Gastroesophageal sphincter (tissue), 4 donors: ENCODE measurements around the gene DCXR. TPM values are rescaled to one million over a fixed set of nuclear protein-coding genes. Genes with fewer than 3 reads are reported as not detected.

ENCODE experiments used
- ATAC-seq: fragments of 150-250 bp; one replicate; pipeline ENCODE4 v1.9.1; 2016; ENCODE audit warnings: mild to moderate bottlenecking, moderate library complexity
- H3K27ac ChIP-seq, 4 donors: fragments of 200-600 bp; sonication (generic) in 3 of 4; 1 replicate in 3 of 4; 2 replicates in 1 of 4; pipeline ENCODE4 v1.5.1; 2016 to 2019
- H3K27me3 ChIP-seq: fragments of 200-600 bp; sonication (generic); one replicate; pipeline ENCODE4 v1.5.1; 2019
- H3K36me3 ChIP-seq, 2 donors: fragments of 200-600 bp; sonication (generic); one replicate each; pipeline ENCODE4 v1.5.1; 2019; ENCODE audit warnings: control low read depth in 1 of 2
- H3K4me1 ChIP-seq, 3 donors: fragments of 200-600 bp; sonication (generic); 1 replicate in 2 of 3; 2 replicates in 1 of 3; pipeline ENCODE4 v1.5.1; 2016 to 2019; ENCODE audit warnings: control low read depth in 2 of 3
- H3K4me3 ChIP-seq, 2 donors: fragments of 200-600 bp; sonication (generic); one replicate each; pipeline ENCODE4 v1.5.1; 2019; ENCODE audit warnings: mild to moderate bottlenecking in 1 of 2, moderate library complexity in 1 of 2
- H3K9me3 ChIP-seq, 3 donors: fragments of 200-600 bp; sonication (generic); one replicate each; pipeline ENCODE4 v1.5.1; 2017 to 2019; ENCODE audit warnings: control low read depth in 2 of 3
- CTCF ChIP-seq, 4 experiments: fragments of 200-600 bp in 2 of 4; fragments of 450-650 bp in 2 of 4; sonication (generic) in 1 of 4; IDR thresholded peaks; one replicate each; pipeline ENCODE4 v1.5.1; 2017 to 2019; ENCODE audit warnings: antibody characterized with exemption in 4 of 4, mild to moderate bottlenecking in 2 of 4, moderate library complexity in 2 of 4
- EP300 ChIP-seq: sonication (generic); formaldehyde crosslinking; IDR thresholded peaks from one replicate; pipeline ENCODE4 v1.6.1; 2017; ENCODE audit warnings: antibody characterized with exemption, mild to moderate bottlenecking
- POLR2A ChIP-seq, 2 donors: fragments of 450-650 bp; IDR thresholded peaks; one replicate each; pipeline ENCODE4 v1.6.1; 2017; ENCODE audit warnings: antibody characterized with exemption in 2 of 2, mild to moderate bottlenecking in 2 of 2, moderate library complexity in 1 of 2
- POLR2AphosphoS5 ChIP-seq: sonication (generic); formaldehyde crosslinking; IDR thresholded peaks from one replicate; pipeline ENCODE4 v1.6.1; 2017; ENCODE audit warnings: antibody characterized with exemption
- WGBS, 2 donors: methylation state at CpG; one replicate each; pipeline ENCODE4 v1.1.5; 2018; ENCODE audit warnings: low coverage in 1 of 2; 5-methylcytosine and 5-hydroxymethylcytosine counted together
- total RNA-seq, 4 donors: library from RNA; depleted of rRNA; stranded (reverse); fragments of >200 nt; gene quantifications; one replicate each; pipeline ENCODE4 v1.1.0, GENCODE V29; 2016

DCXR gene
- total RNA-seq, 4 donors from 2014 or later, result 70.7 to 140 (median 108) TPM

DNA sequence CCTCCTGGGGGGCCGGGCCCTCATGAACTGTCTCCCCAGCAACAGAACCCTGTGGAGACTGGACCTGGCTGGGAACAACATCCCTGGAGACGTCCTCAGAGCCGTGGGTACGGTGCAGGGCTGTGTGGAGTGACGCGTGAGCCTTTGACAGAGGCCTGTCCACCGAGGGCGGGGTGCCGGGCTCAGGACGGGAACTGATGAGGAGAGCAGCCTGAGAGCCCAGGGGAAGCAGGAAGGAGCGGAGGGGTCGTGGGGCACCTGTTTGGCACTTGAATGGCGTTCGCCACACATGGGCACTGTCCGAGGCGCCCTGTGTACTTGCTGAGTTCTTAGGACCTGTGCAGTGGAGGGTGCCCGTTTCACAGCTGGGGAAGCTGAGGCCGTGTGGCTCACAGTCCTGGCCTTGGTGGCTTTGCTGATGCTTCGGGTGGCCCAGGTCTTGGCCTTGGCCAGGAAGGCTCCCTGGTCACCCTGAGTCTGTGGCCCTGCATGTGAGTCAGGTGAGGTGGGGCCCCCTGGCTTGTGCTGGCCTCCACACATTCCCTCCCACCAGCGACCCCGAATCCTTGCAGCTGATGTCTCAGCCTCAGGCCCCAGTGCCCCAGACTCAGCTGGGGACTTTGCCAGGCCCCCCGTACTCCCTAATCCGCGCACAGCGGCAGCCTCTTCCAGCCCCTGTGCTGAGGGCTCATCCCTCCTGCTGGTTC is 11.9 kb downstream of the DCXR start:
- peaks cover 0 to 35% of the 10 kb centered on the region in 2 donors for H3K36me3 ChIP-seq
- TF ChIP-seq POLR2AphosphoS5 (no peak), EP300 (no peak), CTCF (IDR thresholded peaks at IDR 0.05) (no peak), POLR2A (IDR thresholded peaks at IDR 0.05) (no peak)
- H3K4me1 ChIP-seq, result peaks cover 0 to 47% (median 32%) of the 10 kb centered on the region in 3 donors
- no peaks in the 10 kb centered on the region for H3K27me3 ChIP-seq
- no peak overlapping the region for H3K4me3 ChIP-seq
- no peak for ATAC-seq
- WGBS, 2 donors, result 77 to 100% methylated on average over 1 to 3 of the region's 25 CpGs
- no peaks in the 10 kb centered on the region for H3K9me3 ChIP-seq
- H3K27ac ChIP-seq, result no peak overlapping the region

GRCh38 chr17:82024859-82025258 is 12.6 kb downstream of the DCXR start:
- Histone ChIP-seq H3K4me3 (no peak overlapping the region), H3K4me1 (peaks cover 0 to 47% (median 26%) of the 10 kb centered on the region in 3 donors), H3K36me3 (peaks cover 0 to 35% of the 10 kb centered on the region in 2 donors), H3K9me3 (no peaks in the 10 kb centered on the region), H3K27ac (no peak overlapping the region), H3K27me3 (no peaks in the 10 kb centered on the region)
- TF ChIP-seq POLR2A (IDR thresholded peaks at IDR 0.05), result no peak
- no peak for TF ChIP-seq CTCF (IDR thresholded peaks at IDR 0.05)
- TF ChIP-seq EP300, result no peak
- TF ChIP-seq POLR2AphosphoS5, result no peak
- 70% methylated on average over 4 of the region's 17 CpGs; no CpG with 5 or more reads in 1 of the 2 donors for WGBS, 2 donors
- ATAC-seq, result no peak

DNA sequence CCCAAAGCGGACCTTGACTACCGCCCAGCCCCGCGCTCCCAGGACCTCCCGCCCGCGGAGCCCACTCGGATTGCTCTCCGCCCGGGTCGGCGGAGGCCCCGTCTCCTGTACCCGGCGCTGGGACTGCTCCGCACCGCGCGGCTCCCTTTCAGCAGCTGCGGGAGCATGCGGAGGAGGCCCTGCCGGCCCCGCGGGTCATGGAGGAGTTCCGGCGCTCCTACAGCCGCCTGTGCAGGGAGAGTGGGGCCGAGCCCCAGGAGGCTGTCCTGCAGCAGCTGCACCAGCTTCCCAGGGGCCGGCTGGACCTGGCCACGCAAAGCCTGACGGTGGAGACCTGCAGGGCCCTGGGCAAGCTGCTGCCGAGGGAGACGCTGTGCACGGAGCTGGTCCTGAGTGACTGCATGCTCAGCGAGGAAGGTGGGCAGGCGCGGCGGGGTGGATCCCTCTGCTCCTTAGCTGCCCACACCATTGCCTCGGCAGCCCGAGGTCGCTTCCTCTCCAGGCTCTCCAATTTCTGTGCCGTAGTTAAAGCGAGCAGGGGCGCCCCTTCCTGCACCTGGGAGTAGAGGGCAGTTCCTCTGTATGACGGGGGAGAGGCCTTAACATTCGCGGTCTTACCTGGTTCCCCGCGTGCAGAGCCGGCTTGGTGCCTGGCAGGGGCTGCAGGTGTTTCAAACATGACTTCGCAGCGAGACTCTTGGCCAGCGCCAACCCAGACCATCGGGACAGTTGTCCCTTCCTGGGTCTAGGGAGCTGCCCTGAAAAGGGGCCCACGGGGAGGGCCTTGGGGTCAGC is 13.9 kb downstream of the DCXR start:
- Histone ChIP-seq H3K36me3 (peaks cover 0 to 36% of the 10 kb centered on the region in 2 donors), H3K4me1 (peaks cover 0 to 49% (median 25%) of the 10 kb centered on the region in 3 donors), H3K27ac (peak overlapping the region in 3 of 4 donors; percentile 57 to 70 (median 63)), H3K9me3 (no peaks in the 10 kb centered on the region), H3K4me3 (peak overlapping the region; percentile 66 to 94), H3K27me3 (no peaks in the 10 kb centered on the region)
- TF ChIP-seq POLR2AphosphoS5 (no peak), EP300 (no peak), CTCF (IDR thresholded peaks at IDR 0.05) (no peak), POLR2A (IDR thresholded peaks at IDR 0.05) (no peak)
- WGBS, 2 donors, result 13% methylated on average over 5 of the region's 55 CpGs; no CpG with 5 or more reads in 1 of the 2 donors
- peak; percentile 0 for ATAC-seq

- no CpG with 5 or more reads among the region's 42 CpGs for WGBS, 2 donors
- no peak for TF ChIP-seq EP300
- TF ChIP-seq CTCF (IDR thresholded peaks at IDR 0.05), result no peak
- no peak for TF ChIP-seq POLR2AphosphoS5
- no peak for TF ChIP-seq POLR2A (IDR thresholded peaks at IDR 0.05)
- Histone ChIP-seq H3K27ac (peak within 1 kb of the TSS in 3 of 4 donors; percentile 82 to 85 (median 82)), H3K4me1 (peaks cover 0 to 49% (median 25%) of the 10 kb centered on the region in 3 donors), H3K36me3 (peaks cover 0 to 36% of the 10 kb centered on the region in 2 donors), H3K9me3 (no peaks in the 10 kb centered on the region), H3K4me3 (peak within 1 kb of the TSS; percentile 68 to 94), H3K27me3 (no peaks in the 10 kb centered on the region)
- peak; percentile 97 for ATAC-seq
These were observed 14.5 kb downstream of the DCXR start, which contains the start of gene LRRC45 for GRCh38 chr17:82022981-82023446. Gene LRRC45 (plus strand): TSS chr17:82023305. CDS start chr17:82023644, 339 bp downstream.
